HCT116 (cell line): Measurements from ENCODE around the gene KLHL11. TPM values are rescaled to one million over a fixed set of nuclear protein-coding genes. Genes with fewer than 3 reads are reported as not detected.

ENCODE experiments used
- ATAC-seq: fragments of 200-7000 bp; cut with Tn5 transposase; 2 replicates; pipeline ENCODE4 v1.9.1; 2020; ENCODE audit warnings: mild to moderate bottlenecking, moderate library complexity
- BruUV-seq: library from RNA; stranded (reverse); fragments of 400-500 nt; replicated peaks from 2 replicates; lab custom pipeline; 2021; lab: Mats Ljungman, UMichigan
- CTCF ChIA-PET: fragments of 300-600 bp; sonication (Branson Sonifier 250); formaldehyde crosslinking; loops from one replicate; lab custom pipeline; 2021; ENCODE audit warnings: antibody characterized with exemption; lab: Charles Lee
- POLR2A ChIA-PET: fragments of 300-600, 350-600 bp; sonication (Branson Sonifier 250); formaldehyde crosslinking; loops from one replicate; lab custom pipeline; 2021; ENCODE audit warnings: antibody characterized with exemption; lab: Charles Lee
- RAD21 ChIA-PET, 2 experiments: fragments of 300-600 bp; sonication (Branson Sonifier 250); formaldehyde crosslinking; loops; one replicate each; lab custom pipeline; 2023; ENCODE audit warnings: low total read pairs in 2 of 2; ENCODE audit not compliant: uncharacterized antibody in 2 of 2, unreplicated experiment in 2 of 2, low non-redundant PET in 1 of 2; lab: Charles Lee
- DNase-seq: peaks from one replicate; pipeline ENCODE4 v3.0.0-alpha.2; 2010; ENCODE audit warnings: low read depth, low spot score
- H2AFZ ChIP-seq: fragments of 200-600 bp; shearing (Covaris generic), sonication (generic); 2 replicates; pipeline ENCODE4 v1.6.1; 2017; ENCODE audit warnings: low read depth, mixed run types, mixed read lengths, antibody characterized with exemption, low read length; ENCODE audit not compliant: poor library complexity, severe bottlenecking
- H3K27ac ChIP-seq: 2 replicates; pipeline ENCODE4 v1.5.1; 2012; ENCODE audit warnings: low read depth, low read length
- H3K27me3 ChIP-seq: fragments of 200-600 bp; sonication (generic); 2 replicates; pipeline ENCODE4 v1.6.1; 2016; ENCODE audit warnings: mixed run types, low read length, mixed read lengths; ENCODE audit not compliant: insufficient read depth
- H3K36me3 ChIP-seq, 2 experiments: fragments of 200-500 bp in 1 of 2; fragments of 200-600 bp in 1 of 2; sonication (Bioruptor generic) in 1 of 2; sonication (generic) in 1 of 2; 2 replicates each; pipeline versions ENCODE4 v1.5.1 to v1.6.1; 2014 to 2016; ENCODE audit warnings: low read length in 2 of 2, inconsistent platforms in 1 of 2, mixed read lengths in 1 of 2, mixed run types in 1 of 2; ENCODE audit not compliant: insufficient read depth in 2 of 2, control insufficient read depth in 1 of 2
- H3K4me1 ChIP-seq, 2 experiments: fragments of 200-600 bp in 1 of 2; sonication (generic) in 1 of 2; 2 replicates each; pipeline versions ENCODE4 v1.5.1 to v1.6.1; 2012 to 2017; ENCODE audit warnings: low read length in 2 of 2, inconsistent platforms in 1 of 2, mild to moderate bottlenecking in 1 of 2, mixed read lengths in 1 of 2, mixed run types in 1 of 2, moderate library complexity in 1 of 2; ENCODE audit not compliant: insufficient read depth in 2 of 2, control insufficient read depth in 1 of 2
- H3K4me2 ChIP-seq: fragments of 200-600 bp; sonication (generic); 2 replicates; pipeline ENCODE4 v1.6.1; 2017; ENCODE audit warnings: mixed run types, low read length, mixed read lengths
- H3K4me3 ChIP-seq, 2 experiments: fragments of 200-600 bp in 1 of 2; sonication (generic) in 1 of 2; replicated peaks in 1 of 2; 2 replicates each; pipeline ENCODE4 v1.5.1; 2011 to 2016; ENCODE audit warnings: low read length in 2 of 2, control low read depth in 1 of 2, low read depth in 1 of 2, mild to moderate bottlenecking in 1 of 2, mixed read lengths in 1 of 2, mixed run types in 1 of 2
- H3K79me2 ChIP-seq: fragments of 200-600 bp; sonication (generic); 2 replicates; pipeline ENCODE4 v1.6.1; 2017; ENCODE audit warnings: mild to moderate bottlenecking, mixed run types, low read length, moderate library complexity, mixed read lengths; ENCODE audit not compliant: insufficient read depth
- H3K9ac ChIP-seq: fragments of 200-600 bp; sonication (generic); 2 replicates; pipeline ENCODE4 v1.6.1; 2016; ENCODE audit warnings: low read length, mixed read lengths
- H3K9me2 ChIP-seq: fragments of 200-600 bp; sonication (generic), shearing (Covaris generic); 2 replicates; pipeline ENCODE4 v1.6.1; 2017; ENCODE audit warnings: mixed run types, mild to moderate bottlenecking, moderate library complexity; ENCODE audit not compliant: insufficient read depth
- H3K9me3 ChIP-seq, 2 experiments: fragments of 200-500 bp in 1 of 2; fragments of 200-600 bp in 1 of 2; sonication (Bioruptor generic) in 1 of 2; sonication (generic) in 1 of 2; 2 replicates each; pipeline ENCODE4 v1.6.1; 2014 to 2017; ENCODE audit warnings: low read length in 2 of 2, mixed read lengths in 2 of 2, inconsistent platforms in 1 of 2, low read depth in 1 of 2, mild to moderate bottlenecking in 1 of 2, mixed run types in 1 of 2, moderate library complexity in 1 of 2; ENCODE audit not compliant: control insufficient read depth in 1 of 2, insufficient read depth in 1 of 2
- H4K20me1 ChIP-seq: fragments of 200-600 bp; sonication (generic), shearing (Covaris generic); 2 replicates; pipeline ENCODE4 v1.6.1; 2017; ENCODE audit warnings: mixed run types, mild to moderate bottlenecking, moderate library complexity; ENCODE audit not compliant: insufficient read depth
- CBX3 ChIP-seq: IDR thresholded peaks from 2 replicates; pipeline ENCODE4 v1.6.1; 2012; ENCODE audit warnings: low read depth
- CEBPB ChIP-seq: IDR thresholded peaks from 2 replicates; pipeline ENCODE4 v1.6.1; 2012; ENCODE audit warnings: low read depth
- EGR1 ChIP-seq: IDR thresholded peaks from 2 replicates; pipeline ENCODE4 v1.6.1; 2012; ENCODE audit warnings: low read depth
- ELF1 ChIP-seq: IDR thresholded peaks from 2 replicates; pipeline ENCODE4 v1.6.1; 2012; ENCODE audit warnings: low read depth, borderline replicate concordance
- EZH2 ChIP-seq: fragments of 200-600 bp; sonication (generic); IDR thresholded peaks from 2 replicates; pipeline ENCODE4 v1.6.1; 2017; ENCODE audit warnings: antibody characterized with exemption, mixed run types
- EZH2phosphoT487 ChIP-seq: fragments of 200-600 bp; IDR thresholded peaks from 2 replicates; pipeline ENCODE4 v1.6.1; 2018; ENCODE audit warnings: antibody characterized with exemption, borderline replicate concordance
- FOSL1 ChIP-seq: IDR thresholded peaks from 2 replicates; pipeline ENCODE4 v1.6.1; 2012; ENCODE audit warnings: low read depth
- JUND ChIP-seq: IDR thresholded peaks from 2 replicates; pipeline ENCODE4 v1.6.1; 2012
- POLR2A ChIP-seq: IDR thresholded peaks from 2 replicates; pipeline ENCODE4 v1.7.0; 2011; ENCODE audit warnings: borderline replicate concordance; ENCODE audit not compliant: insufficient read depth, insufficient read length; ENCODE audit errors: extremely low read depth
- POLR2AphosphoS5 ChIP-seq: IDR thresholded peaks from 2 replicates; pipeline ENCODE4 v1.6.1; 2011; ENCODE audit warnings: mild to moderate bottlenecking, low read depth, low read length, moderate library complexity
- RAD21 ChIP-seq: IDR thresholded peaks from 2 replicates; pipeline ENCODE4 v1.6.1; 2012; ENCODE audit warnings: low read depth, mild to moderate bottlenecking
- SRF ChIP-seq: IDR thresholded peaks from 2 replicates; pipeline ENCODE4 v1.6.1; 2012; ENCODE audit warnings: low read depth
- YY1 ChIP-seq: IDR thresholded peaks from 2 replicates; pipeline ENCODE4 v1.6.1; 2011; ENCODE audit warnings: low read length, low read depth, moderate library complexity, mild to moderate bottlenecking; ENCODE audit not compliant: insufficient replicate concordance; ENCODE audit errors: extremely low read depth
- ZFX ChIP-seq: fragments of 450-650 bp; IDR thresholded peaks from 2 replicates; pipeline ENCODE4 v1.6.1; 2017
- ZNF274 ChIP-seq: fragments of 200-500 bp; sonication (Bioruptor generic); IDR thresholded peaks from 2 replicates; pipeline ENCODE4 v1.6.1; 2014; ENCODE audit warnings: mild to moderate bottlenecking, low read depth, low read length, inconsistent platforms
- intact Hi-C: fragments of 100-400 bp; cut with micrococcal nuclease; formaldehyde crosslinking; loops from 2 replicates; pipeline ENCODE4 v1.10.0; 2022
- total RNA-seq: library from RNA; stranded (reverse); gene quantifications from one replicate; pipeline ENCODE4 v1.2.1, GENCODE V29; 2021; ENCODE audit not compliant: unreplicated experiment
- TF ChIP-seq, protein P1 (sequence below): IDR thresholded peaks from 2 replicates; pipeline ENCODE4 v1.6.1; 2012
- TF ChIP-seq, protein P2 (sequence below), 3 experiments: fragments of 200-600 bp in 1 of 3; sonication (generic) in 1 of 3; IDR thresholded peaks in 2 of 3; conservative IDR thresholded peaks in 1 of 3; 2 replicates each; pipeline ENCODE4 v1.5.1; 2012 to 2017; ENCODE audit warnings: low read depth in 2 of 3, low read length in 2 of 3, antibody characterized with exemption in 1 of 3, borderline replicate concordance in 1 of 3, control low read depth in 1 of 3, mild to moderate bottlenecking in 1 of 3, mixed read lengths in 1 of 3, mixed run types in 1 of 3, moderate library complexity in 1 of 3; ENCODE audit not compliant: insufficient read depth in 1 of 3
- TF ChIP-seq, protein P3 (sequence below): IDR thresholded peaks from 2 replicates; pipeline ENCODE4 v1.6.1; 2012; ENCODE audit warnings: low read depth
- TF ChIP-seq, protein P4 (sequence below): IDR thresholded peaks from 2 replicates; pipeline ENCODE4 v1.6.1; 2011; ENCODE audit warnings: mild to moderate bottlenecking, low read length, moderate library complexity; ENCODE audit not compliant: insufficient replicate concordance; ENCODE audit errors: extremely low read depth

KLHL11 gene
- total RNA-seq, 1 experiment from 2014 or later = 22.4 TPM

DNA sequence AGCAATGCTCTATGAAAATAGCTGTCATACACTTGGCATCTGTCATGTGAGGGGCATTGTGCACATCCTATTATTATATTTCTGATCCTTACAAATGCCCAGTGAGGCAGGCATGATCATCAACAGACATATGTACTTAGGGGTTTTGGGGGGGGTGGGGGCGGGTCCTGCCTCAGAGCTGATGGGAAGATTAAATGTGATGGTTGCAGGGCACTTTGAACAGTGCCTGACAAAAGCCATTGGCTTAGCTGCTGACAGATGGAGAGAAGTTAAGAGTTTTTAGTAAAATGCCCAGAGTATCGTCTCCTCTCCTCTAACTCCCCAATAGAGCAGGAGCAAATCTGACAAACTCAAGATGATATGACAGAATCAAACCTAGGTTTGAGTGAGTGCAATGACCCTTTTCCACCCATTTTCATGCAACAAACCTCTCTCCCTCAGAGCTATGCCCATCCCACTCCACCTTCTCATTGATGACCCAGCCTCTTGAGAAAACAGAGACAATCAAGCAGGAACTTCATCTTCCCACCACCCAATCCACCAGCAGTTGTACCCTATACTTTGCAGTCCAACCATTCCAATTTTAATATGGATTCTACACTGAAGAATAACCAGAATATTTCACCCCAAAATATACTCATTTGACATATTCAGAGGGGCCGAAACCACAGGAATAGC, 4.8 kb downstream of the KLHL11 start:
- CTCF ChIA-PET = no interaction called here
- Histone ChIP-seq H3K79me2 (peaks cover 88% of the 10 kb centered on the region), H2AFZ (no peak overlapping the region), H3K9ac (no peak overlapping the region), H3K4me2 (no peak overlapping the region), H3K36me3 (no peaks in the 10 kb centered on the region), H3K9me3 (no peaks in the 10 kb centered on the region), H3K4me3 (no peak overlapping the region), H4K20me1 (no peaks in the 10 kb centered on the region), H3K27me3 (no peaks in the 10 kb centered on the region), H3K4me1 (peaks cover 9 to 14% of the 10 kb centered on the region in 2 experiments; a peak in 3 of 4 replicates), H3K9me2 (no peaks in the 10 kb centered on the region), H3K27ac (no peak overlapping the region)
- ATAC-seq = no peak
- BruUV-seq = no TSS peak
- TF ChIP-seq ELF1 (no peak), EZH2 (no peak), CEBPB (no peak), ZFX (no peak), EGR1 (no peak), EZH2phosphoT487 (no peak), RAD21 (no peak), JUND (no peak), POLR2A (no peak), CBX3 (no peak), FOSL1 (no peak), SRF (no peak), YY1 (no peak), ZNF274 (no peak), POLR2AphosphoS5 (no peak)
- TF ChIP-seq, protein P1, sequence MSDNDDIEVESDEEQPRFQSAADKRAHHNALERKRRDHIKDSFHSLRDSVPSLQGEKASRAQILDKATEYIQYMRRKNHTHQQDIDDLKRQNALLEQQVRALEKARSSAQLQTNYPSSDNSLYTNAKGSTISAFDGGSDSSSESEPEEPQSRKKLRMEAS = no peak
- TF ChIP-seq, protein P2, sequence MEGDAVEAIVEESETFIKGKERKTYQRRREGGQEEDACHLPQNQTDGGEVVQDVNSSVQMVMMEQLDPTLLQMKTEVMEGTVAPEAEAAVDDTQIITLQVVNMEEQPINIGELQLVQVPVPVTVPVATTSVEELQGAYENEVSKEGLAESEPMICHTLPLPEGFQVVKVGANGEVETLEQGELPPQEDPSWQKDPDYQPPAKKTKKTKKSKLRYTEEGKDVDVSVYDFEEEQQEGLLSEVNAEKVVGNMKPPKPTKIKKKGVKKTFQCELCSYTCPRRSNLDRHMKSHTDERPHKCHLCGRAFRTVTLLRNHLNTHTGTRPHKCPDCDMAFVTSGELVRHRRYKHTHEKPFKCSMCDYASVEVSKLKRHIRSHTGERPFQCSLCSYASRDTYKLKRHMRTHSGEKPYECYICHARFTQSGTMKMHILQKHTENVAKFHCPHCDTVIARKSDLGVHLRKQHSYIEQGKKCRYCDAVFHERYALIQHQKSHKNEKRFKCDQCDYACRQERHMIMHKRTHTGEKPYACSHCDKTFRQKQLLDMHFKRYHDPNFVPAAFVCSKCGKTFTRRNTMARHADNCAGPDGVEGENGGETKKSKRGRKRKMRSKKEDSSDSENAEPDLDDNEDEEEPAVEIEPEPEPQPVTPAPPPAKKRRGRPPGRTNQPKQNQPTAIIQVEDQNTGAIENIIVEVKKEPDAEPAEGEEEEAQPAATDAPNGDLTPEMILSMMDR (IDR thresholded peaks at IDR 0.05 in 2 of 3, conservative IDR thresholded peaks at IDR 0.05 in 1 of 3; ENCODE audit: borderline replicate concordance in 1 of 3, insufficient read depth in 1 of 3, low read depth in 2 of 3, low read length in 2 of 3) = no peak
- TF ChIP-seq, protein P3, sequence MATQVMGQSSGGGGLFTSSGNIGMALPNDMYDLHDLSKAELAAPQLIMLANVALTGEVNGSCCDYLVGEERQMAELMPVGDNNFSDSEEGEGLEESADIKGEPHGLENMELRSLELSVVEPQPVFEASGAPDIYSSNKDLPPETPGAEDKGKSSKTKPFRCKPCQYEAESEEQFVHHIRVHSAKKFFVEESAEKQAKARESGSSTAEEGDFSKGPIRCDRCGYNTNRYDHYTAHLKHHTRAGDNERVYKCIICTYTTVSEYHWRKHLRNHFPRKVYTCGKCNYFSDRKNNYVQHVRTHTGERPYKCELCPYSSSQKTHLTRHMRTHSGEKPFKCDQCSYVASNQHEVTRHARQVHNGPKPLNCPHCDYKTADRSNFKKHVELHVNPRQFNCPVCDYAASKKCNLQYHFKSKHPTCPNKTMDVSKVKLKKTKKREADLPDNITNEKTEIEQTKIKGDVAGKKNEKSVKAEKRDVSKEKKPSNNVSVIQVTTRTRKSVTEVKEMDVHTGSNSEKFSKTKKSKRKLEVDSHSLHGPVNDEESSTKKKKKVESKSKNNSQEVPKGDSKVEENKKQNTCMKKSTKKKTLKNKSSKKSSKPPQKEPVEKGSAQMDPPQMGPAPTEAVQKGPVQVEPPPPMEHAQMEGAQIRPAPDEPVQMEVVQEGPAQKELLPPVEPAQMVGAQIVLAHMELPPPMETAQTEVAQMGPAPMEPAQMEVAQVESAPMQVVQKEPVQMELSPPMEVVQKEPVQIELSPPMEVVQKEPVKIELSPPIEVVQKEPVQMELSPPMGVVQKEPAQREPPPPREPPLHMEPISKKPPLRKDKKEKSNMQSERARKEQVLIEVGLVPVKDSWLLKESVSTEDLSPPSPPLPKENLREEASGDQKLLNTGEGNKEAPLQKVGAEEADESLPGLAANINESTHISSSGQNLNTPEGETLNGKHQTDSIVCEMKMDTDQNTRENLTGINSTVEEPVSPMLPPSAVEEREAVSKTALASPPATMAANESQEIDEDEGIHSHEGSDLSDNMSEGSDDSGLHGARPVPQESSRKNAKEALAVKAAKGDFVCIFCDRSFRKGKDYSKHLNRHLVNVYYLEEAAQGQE = no peak
- TF ChIP-seq, protein P4, sequence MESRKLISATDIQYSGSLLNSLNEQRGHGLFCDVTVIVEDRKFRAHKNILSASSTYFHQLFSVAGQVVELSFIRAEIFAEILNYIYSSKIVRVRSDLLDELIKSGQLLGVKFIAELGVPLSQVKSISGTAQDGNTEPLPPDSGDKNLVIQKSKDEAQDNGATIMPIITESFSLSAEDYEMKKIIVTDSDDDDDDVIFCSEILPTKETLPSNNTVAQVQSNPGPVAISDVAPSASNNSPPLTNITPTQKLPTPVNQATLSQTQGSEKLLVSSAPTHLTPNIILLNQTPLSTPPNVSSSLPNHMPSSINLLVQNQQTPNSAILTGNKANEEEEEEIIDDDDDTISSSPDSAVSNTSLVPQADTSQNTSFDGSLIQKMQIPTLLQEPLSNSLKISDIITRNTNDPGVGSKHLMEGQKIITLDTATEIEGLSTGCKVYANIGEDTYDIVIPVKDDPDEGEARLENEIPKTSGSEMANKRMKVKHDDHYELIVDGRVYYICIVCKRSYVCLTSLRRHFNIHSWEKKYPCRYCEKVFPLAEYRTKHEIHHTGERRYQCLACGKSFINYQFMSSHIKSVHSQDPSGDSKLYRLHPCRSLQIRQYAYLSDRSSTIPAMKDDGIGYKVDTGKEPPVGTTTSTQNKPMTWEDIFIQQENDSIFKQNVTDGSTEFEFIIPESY = no peak
- POLR2A ChIA-PET = no interaction called here
- RAD21 ChIA-PET = no interaction called here
- no peak for DNase-seq
- intact Hi-C loops = no loop called here
